ENCODE measurements around the gene SEMA6A.

Gene SEMA6A

DNA sequence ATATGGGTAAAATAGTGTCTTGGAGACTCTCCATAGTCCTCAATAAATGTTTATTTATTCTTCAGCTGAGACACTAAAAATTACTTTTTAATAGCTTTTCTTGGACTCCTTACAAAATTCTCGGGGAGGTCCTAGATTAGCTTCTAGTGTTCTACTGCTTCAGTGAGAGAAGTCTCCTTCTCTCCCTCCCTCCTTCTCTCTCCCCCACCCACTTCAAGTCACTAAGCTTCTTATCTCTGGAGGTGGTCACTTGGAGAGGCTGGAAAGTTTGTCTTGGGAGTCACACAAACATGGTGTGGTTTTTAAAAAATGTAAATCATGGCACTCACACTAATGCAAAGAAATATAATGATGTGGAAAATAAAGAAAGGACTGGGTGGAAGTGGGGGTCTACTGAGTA lies 64.1 kb downstream of the SEMA6A start (continued):
- TF ChIP-seq ZNF70 (CRISPR knock-in tag; IDR thresholded peaks at IDR 0.05): no peak
- TF ChIP-seq GLIS3 (CRISPR knock-in tag; IDR thresholded peaks at IDR 0.05): no peak
- no peak for TF ChIP-seq RARB (CRISPR knock-in tag; IDR thresholded peaks at IDR 0.05)
- no peak for TF ChIP-seq BACH2 (CRISPR knock-in tag; IDR thresholded peaks at IDR 0.05; ENCODE audit: borderline replicate concordance)
- TF ChIP-seq PPARA (CRISPR knock-in tag; IDR thresholded peaks at IDR 0.05; ENCODE audit: borderline replicate concordance): no peak
- no peak for TF ChIP-seq OSR1 (CRISPR knock-in tag; IDR thresholded peaks at IDR 0.05)
- no peak for TF ChIP-seq ESRRG (CRISPR knock-in tag; IDR thresholded peaks at IDR 0.05)

DNA sequence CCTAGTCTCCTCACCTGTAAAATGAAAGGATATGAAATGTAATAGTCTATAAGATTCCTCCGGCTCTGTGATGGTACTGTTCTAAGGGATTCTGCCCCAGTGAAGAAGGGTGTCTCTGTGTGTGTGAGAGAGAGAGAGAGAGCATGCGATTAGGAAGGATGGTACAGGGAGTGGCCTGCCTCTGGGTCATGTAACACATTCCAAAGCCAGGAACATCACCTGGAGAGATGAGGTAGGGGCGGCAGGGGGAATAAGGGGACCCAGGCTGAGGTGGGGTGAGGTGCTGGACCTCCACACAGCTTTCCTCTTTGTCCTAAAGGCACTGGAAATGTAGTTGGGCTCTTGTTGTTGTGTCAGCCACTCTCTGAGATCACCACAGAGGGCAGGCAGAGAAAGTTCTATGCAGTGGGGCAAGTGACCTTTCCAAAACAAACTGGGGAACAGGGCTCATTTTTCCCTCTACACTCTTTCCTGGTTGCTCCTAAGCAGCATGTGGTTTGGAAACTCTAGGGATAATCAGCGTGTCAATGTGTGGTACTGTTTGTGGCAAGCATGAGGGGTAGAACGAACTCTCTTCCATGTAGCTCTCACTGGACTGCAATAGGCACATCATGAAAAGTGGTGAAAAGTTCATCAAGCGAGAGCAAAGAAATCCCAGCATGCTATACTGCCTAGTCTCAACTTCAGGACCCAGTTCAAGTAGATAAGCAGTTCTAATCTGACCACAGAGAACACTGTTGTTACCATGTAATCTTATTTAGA lies 65.0 kb downstream of the SEMA6A start:
- no peak for ATAC-seq
- no peak for TF ChIP-seq ZNF70 (CRISPR knock-in tag; IDR thresholded peaks at IDR 0.05)

DNA sequence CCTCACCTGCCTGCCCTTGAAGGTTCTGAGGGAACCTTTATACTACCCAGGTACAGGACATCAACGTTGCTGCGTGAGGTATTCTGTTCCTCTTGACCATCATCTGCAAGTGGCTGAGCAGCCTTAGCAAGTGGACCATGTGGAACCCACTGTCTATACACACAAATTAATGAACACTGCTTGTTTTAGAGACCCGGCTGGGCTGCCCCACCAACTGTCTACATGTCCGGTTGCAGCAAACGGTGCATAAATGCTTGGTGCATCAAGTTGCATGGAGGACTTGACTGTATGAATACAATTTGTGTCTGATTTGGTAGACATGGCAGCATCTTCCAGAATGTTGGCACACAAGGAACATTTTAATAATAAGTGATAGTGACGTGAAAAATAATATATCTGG lies 65.8 kb downstream of the SEMA6A start:
- no peak for ATAC-seq
- TF ChIP-seq, protein P1, sequence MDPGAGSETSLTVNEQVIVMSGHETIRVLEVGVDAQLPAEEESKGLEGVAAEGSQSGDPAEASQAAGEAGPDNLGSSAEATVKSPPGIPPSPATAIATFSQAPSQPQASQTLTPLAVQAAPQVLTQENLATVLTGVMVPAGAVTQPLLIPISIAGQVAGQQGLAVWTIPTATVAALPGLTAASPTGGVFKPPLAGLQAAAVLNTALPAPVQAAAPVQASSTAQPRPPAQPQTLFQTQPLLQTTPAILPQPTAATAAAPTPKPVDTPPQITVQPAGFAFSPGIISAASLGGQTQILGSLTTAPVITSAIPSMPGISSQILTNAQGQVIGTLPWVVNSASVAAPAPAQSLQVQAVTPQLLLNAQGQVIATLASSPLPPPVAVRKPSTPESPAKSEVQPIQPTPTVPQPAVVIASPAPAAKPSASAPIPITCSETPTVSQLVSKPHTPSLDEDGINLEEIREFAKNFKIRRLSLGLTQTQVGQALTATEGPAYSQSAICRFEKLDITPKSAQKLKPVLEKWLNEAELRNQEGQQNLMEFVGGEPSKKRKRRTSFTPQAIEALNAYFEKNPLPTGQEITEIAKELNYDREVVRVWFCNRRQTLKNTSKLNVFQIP (CRISPR knock-in tag; IDR thresholded peaks at IDR 0.05; ENCODE audit: borderline replicate concordance, low read depth): no peak
- TF ChIP-seq ISL1 (CRISPR knock-in tag; IDR thresholded peaks at IDR 0.05) (no peak), ESRRG (CRISPR knock-in tag; IDR thresholded peaks at IDR 0.05) (no peak), TOX (CRISPR knock-in tag; IDR thresholded peaks at IDR 0.05; ENCODE audit: borderline replicate concordance) (no peak), ZFP30 (CRISPR knock-in tag; IDR thresholded peaks at IDR 0.05) (no peak), OSR1 (CRISPR knock-in tag; IDR thresholded peaks at IDR 0.05) (no peak), ZNF565 (CRISPR knock-in tag; conservative IDR thresholded peaks at IDR 0.05; ENCODE audit: low read depth) (no peak), PPARA (CRISPR knock-in tag; IDR thresholded peaks at IDR 0.05; ENCODE audit: borderline replicate concordance) (no peak), ZFP3 (CRISPR knock-in tag; IDR thresholded peaks at IDR 0.05) (no peak)
- TF ChIP-seq, protein P2, sequence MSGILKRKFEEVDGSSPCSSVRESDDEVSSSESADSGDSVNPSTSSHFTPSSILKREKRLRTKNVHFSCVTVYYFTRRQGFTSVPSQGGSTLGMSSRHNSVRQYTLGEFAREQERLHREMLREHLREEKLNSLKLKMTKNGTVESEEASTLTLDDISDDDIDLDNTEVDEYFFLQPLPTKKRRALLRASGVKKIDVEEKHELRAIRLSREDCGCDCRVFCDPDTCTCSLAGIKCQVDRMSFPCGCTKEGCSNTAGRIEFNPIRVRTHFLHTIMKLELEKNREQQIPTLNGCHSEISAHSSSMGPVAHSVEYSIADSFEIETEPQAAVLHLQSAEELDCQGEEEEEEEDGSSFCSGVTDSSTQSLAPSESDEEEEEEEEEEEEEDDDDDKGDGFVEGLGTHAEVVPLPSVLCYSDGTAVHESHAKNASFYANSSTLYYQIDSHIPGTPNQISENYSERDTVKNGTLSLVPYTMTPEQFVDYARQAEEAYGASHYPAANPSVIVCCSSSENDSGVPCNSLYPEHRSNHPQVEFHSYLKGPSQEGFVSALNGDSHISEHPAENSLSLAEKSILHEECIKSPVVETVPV (CRISPR knock-in tag; IDR thresholded peaks at IDR 0.05): no peak
- TF ChIP-seq, protein P3, sequence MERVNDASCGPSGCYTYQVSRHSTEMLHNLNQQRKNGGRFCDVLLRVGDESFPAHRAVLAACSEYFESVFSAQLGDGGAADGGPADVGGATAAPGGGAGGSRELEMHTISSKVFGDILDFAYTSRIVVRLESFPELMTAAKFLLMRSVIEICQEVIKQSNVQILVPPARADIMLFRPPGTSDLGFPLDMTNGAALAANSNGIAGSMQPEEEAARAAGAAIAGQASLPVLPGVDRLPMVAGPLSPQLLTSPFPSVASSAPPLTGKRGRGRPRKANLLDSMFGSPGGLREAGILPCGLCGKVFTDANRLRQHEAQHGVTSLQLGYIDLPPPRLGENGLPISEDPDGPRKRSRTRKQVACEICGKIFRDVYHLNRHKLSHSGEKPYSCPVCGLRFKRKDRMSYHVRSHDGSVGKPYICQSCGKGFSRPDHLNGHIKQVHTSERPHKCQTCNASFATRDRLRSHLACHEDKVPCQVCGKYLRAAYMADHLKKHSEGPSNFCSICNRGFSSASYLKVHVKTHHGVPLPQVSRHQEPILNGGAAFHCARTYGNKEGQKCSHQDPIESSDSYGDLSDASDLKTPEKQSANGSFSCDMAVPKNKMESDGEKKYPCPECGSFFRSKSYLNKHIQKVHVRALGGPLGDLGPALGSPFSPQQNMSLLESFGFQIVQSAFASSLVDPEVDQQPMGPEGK (CRISPR knock-in tag; IDR thresholded peaks at IDR 0.05; ENCODE audit: borderline replicate concordance): no peak
- TF ChIP-seq, protein P4, sequence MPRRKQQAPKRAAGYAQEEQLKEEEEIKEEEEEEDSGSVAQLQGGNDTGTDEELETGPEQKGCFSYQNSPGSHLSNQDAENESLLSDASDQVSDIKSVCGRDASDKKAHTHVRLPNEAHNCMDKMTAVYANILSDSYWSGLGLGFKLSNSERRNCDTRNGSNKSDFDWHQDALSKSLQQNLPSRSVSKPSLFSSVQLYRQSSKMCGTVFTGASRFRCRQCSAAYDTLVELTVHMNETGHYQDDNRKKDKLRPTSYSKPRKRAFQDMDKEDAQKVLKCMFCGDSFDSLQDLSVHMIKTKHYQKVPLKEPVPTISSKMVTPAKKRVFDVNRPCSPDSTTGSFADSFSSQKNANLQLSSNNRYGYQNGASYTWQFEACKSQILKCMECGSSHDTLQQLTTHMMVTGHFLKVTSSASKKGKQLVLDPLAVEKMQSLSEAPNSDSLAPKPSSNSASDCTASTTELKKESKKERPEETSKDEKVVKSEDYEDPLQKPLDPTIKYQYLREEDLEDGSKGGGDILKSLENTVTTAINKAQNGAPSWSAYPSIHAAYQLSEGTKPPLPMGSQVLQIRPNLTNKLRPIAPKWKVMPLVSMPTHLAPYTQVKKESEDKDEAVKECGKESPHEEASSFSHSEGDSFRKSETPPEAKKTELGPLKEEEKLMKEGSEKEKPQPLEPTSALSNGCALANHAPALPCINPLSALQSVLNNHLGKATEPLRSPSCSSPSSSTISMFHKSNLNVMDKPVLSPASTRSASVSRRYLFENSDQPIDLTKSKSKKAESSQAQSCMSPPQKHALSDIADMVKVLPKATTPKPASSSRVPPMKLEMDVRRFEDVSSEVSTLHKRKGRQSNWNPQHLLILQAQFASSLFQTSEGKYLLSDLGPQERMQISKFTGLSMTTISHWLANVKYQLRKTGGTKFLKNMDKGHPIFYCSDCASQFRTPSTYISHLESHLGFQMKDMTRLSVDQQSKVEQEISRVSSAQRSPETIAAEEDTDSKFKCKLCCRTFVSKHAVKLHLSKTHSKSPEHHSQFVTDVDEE (CRISPR knock-in tag; IDR thresholded peaks at IDR 0.05): no peak

DNA sequence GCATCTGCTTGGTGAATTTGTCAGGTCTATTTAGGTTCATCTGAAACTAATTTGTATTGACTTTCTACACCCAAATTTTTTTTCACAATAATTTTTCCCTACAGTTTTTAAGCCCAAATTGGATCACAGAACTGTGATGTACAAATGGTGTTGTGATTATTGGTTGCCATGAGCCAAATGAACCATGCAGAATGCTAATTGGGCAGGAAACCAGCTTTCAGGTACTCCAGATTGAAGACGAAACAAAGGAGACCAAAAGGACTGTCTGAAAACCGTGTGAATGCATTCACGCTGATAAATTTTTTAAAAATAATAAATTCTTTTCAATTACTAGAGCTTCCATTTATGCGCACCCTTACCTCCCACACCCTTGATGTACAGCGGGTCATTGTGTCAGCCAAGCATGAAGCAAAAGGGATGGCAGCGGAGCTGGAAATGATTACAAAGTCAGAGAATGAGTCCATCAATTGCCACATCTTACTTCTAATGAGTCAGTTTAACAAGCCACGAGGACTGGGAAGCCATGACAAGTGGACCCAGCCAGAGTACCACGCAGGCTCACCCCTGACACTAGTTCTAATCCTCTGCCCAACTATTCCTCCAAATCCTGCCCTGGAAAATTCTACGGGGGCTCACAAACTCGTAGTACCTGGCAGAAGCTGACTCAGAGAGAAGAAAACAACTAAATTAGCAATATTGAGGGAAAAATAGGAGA lies 66.5 kb downstream of the SEMA6A start:
- ATAC-seq: no peak
- TF ChIP-seq, protein P3 (CRISPR knock-in tag; IDR thresholded peaks at IDR 0.05; ENCODE audit: borderline replicate concordance): no peak
- TF ChIP-seq ZFP3 (CRISPR knock-in tag; IDR thresholded peaks at IDR 0.05): no peak
- TF ChIP-seq SNAI2 (CRISPR knock-in tag; IDR thresholded peaks at IDR 0.05): no peak
- no peak for TF ChIP-seq ISL1 (CRISPR knock-in tag; IDR thresholded peaks at IDR 0.05)
- no peak for TF ChIP-seq ZC3H10 (CRISPR knock-in tag; IDR thresholded peaks at IDR 0.05)
- no peak for TF ChIP-seq TOX (CRISPR knock-in tag; IDR thresholded peaks at IDR 0.05; ENCODE audit: borderline replicate concordance)
- TF ChIP-seq BACH2 (CRISPR knock-in tag; IDR thresholded peaks at IDR 0.05; ENCODE audit: borderline replicate concordance): no peak
- TF ChIP-seq ESRRG (CRISPR knock-in tag; IDR thresholded peaks at IDR 0.05): no peak
- no peak for TF ChIP-seq OSR1 (CRISPR knock-in tag; IDR thresholded peaks at IDR 0.05)
- TF ChIP-seq RARB (CRISPR knock-in tag; IDR thresholded peaks at IDR 0.05): no peak
- TF ChIP-seq ZNF70 (CRISPR knock-in tag; IDR thresholded peaks at IDR 0.05): no peak
- TF ChIP-seq, protein P4 (CRISPR knock-in tag; IDR thresholded peaks at IDR 0.05): no peak
- TF ChIP-seq TCF4 (CRISPR knock-in tag; IDR thresholded peaks at IDR 0.05; ENCODE audit: borderline replicate concordance): no peak
- no peak for TF ChIP-seq PPARA (CRISPR knock-in tag; IDR thresholded peaks at IDR 0.05; ENCODE audit: borderline replicate concordance)
- no peak for TF ChIP-seq ZNF8 (CRISPR knock-in tag; IDR thresholded peaks at IDR 0.05)
- TF ChIP-seq ZFP30 (CRISPR knock-in tag; IDR thresholded peaks at IDR 0.05): no peak
